ENCODE measurements around the gene JMY. TPM values are rescaled to one million over a fixed set of nuclear protein-coding genes. Genes with fewer than 3 reads are reported as not detected.
"Not testable (repeated sequence)": the region's sequence is repeated elsewhere in the genome, so short reads cannot be mapped to it uniquely, and the experiment has no call there.

Gene JMY
- polyA plus RNA-seq, 4 donors, result 22.0 to 31.7 (median 29.1) TPM

GRCh38 chr5:79236970-79237739, 1.2 kb downstream of the JMY start:
- DNase-seq (ENCODE audit: low read depth in 4 of 4, low spot score in 3 of 4), result peak in 3 of 4 donors; percentile 18 to 32 (median 27)

GRCh38 chr5:79237740-79238560, 2.0 kb downstream of the JMY start:
- DNase-seq (ENCODE audit: low read depth in 4 of 4, low spot score in 3 of 4), result no peak

- DNase-seq (ENCODE audit: low read depth in 4 of 4, low spot score in 3 of 4), result no peak
These were observed 4.6 kb downstream of the JMY start for GRCh38 chr5:79240561-79240960.

GRCh38 chr5:79241535-79241979, 5.6 kb downstream of the JMY start:
- DNase-seq (ENCODE audit: low read depth in 4 of 4, low spot score in 3 of 4), result no peak

GRCh38 chr5:79242242-79243039, 6.5 kb downstream of the JMY start:
- no peak for DNase-seq (ENCODE audit: low read depth in 4 of 4, low spot score in 3 of 4)

GRCh38 chr5:79243224-79243623, 7.3 kb downstream of the JMY start:
- no peak for DNase-seq (ENCODE audit: low read depth in 4 of 4, low spot score in 3 of 4)

- DNase-seq (ENCODE audit: low read depth in 4 of 4, low spot score in 3 of 4), result not testable (repeated sequence)
These were observed 18.1 kb downstream of the JMY start for GRCh38 chr5:79254067-79254466.

GRCh38 chr5:79255786-79256557, 20.0 kb downstream of the JMY start:
- no peak for DNase-seq (ENCODE audit: low read depth in 4 of 4, low spot score in 3 of 4)

GRCh38 chr5:79256563-79256962, 20.6 kb downstream of the JMY start:
- no peak for DNase-seq (ENCODE audit: low read depth in 4 of 4, low spot score in 3 of 4)

GRCh38 chr5:79257314-79257713, 21.4 kb downstream of the JMY start:
- no peak for DNase-seq (ENCODE audit: low read depth in 4 of 4, low spot score in 3 of 4)

- no peak for DNase-seq (ENCODE audit: low read depth in 4 of 4, low spot score in 3 of 4)
These were observed 22.9 kb downstream of the JMY start for GRCh38 chr5:79258801-79259200.

GRCh38 chr5:79259383-79259782, 23.5 kb downstream of the JMY start:
- no peak for DNase-seq (ENCODE audit: low read depth in 4 of 4, low spot score in 3 of 4)

GRCh38 chr5:79259810-79260209, 23.9 kb downstream of the JMY start:
- no peak for DNase-seq (ENCODE audit: low read depth in 4 of 4, low spot score in 3 of 4)

- DNase-seq (ENCODE audit: low read depth in 4 of 4, low spot score in 3 of 4), result no peak
These were observed 26.0 kb downstream of the JMY start for GRCh38 chr5:79261897-79262296.

GRCh38 chr5:79263290-79263689, 27.4 kb downstream of the JMY start:
- no peak for DNase-seq (ENCODE audit: low read depth in 4 of 4, low spot score in 3 of 4)

- DNase-seq (ENCODE audit: low read depth in 4 of 4, low spot score in 3 of 4), result no peak
These were observed 31.2 kb downstream of the JMY start for GRCh38 chr5:79267180-79267579.

- DNase-seq (ENCODE audit: low read depth in 4 of 4, low spot score in 3 of 4), result no peak
These were observed 33.8 kb downstream of the JMY start for GRCh38 chr5:79269733-79270166.

- DNase-seq (ENCODE audit: low read depth in 4 of 4, low spot score in 3 of 4), result no peak
These were observed 37.4 kb downstream of the JMY start for GRCh38 chr5:79273341-79273740.

GRCh38 chr5:79284846-79285245, 48.9 kb downstream of the JMY start:
- DNase-seq (ENCODE audit: low read depth in 4 of 4, low spot score in 3 of 4), result no peak

GRCh38 chr5:79285285-79285684, 49.4 kb downstream of the JMY start:
- DNase-seq (ENCODE audit: low read depth in 4 of 4, low spot score in 3 of 4), result no peak

Data from right renal pelvis (tissue), 4 donors.